ENCODE data around the gene DOK3. TPM values are rescaled to one million over a fixed set of nuclear protein-coding genes. Genes with fewer than 3 reads are reported as not detected.

DOK3 gene
- total and polyA plus RNA-seq, 2 of the 13 experiments (the other 11 are each of a cell fraction or from before 2014, with no cell fraction given), result 1.4 to 1.5 TPM

GRCh38 chr5:177497292-177498012 is 12.2 kb downstream of the DOK3 start, which contains the start of gene PDLIM7 (continued):
- TF ChIP-seq ZNF709 (CRISPR knock-in tag; IDR thresholded peaks at IDR 0.05) (peak; percentile 77), SOX6 (IDR thresholded peaks at IDR 0.05) (no peak), SOX6 (CRISPR knock-in tag; IDR thresholded peaks at IDR 0.05) (0 out of 2 replicates have a peak, but pooled peaks have one; percentile 20), SMAD1 (CRISPR knock-in tag; IDR thresholded peaks at IDR 0.05; ENCODE audit: borderline replicate concordance, low read depth) (0 out of 2 replicates have a peak, but pooled peaks have one; percentile 10), RBAK (CRISPR knock-in tag; IDR thresholded peaks at IDR 0.05) (no peak), RFXAP (CRISPR knock-in tag; IDR thresholded peaks at IDR 0.05; ENCODE audit: borderline replicate concordance) (no peak), WIZ (CRISPR knock-in tag; IDR thresholded peaks at IDR 0.05) (no peak), SIX1 (CRISPR knock-in tag; IDR thresholded peaks at IDR 0.05; ENCODE audit: borderline replicate concordance) (no peak), ZFP36 (IDR thresholded peaks at IDR 0.05; ENCODE audit: borderline replicate concordance, low read depth, low read length, partially characterized antibody) (no peak), RXRB (CRISPR knock-in tag; IDR thresholded peaks at IDR 0.05; ENCODE audit: borderline replicate concordance) (no peak), ZNF354B (CRISPR knock-in tag; IDR thresholded peaks at IDR 0.05) (no peak), HMGXB4 (CRISPR knock-in tag; IDR thresholded peaks at IDR 0.05; ENCODE audit: borderline replicate concordance in 1 of 2, low read depth in 1 of 2) (peak; percentile 16 to 68; a peak in 2 of 4 replicates), KLF6 (CRISPR knock-in tag; IDR thresholded peaks at IDR 0.05) (peak; percentile 65; the same call in 1 of the 2 replicates), RCOR2 (CRISPR knock-in tag; IDR thresholded peaks at IDR 0.05) (peak; percentile 93), CSRNP1 (CRISPR knock-in tag; IDR thresholded peaks at IDR 0.05) (peak; percentile 76), MYC (CRISPR knock-in tag; IDR thresholded peaks at IDR 0.05; ENCODE audit: borderline replicate concordance) (peak; percentile 50; the same call in 1 of the 2 replicates), GABPA (IDR thresholded peaks at IDR 0.05; ENCODE audit: low read depth, low read length) (no peak), GABPA (CRISPR knock-in tag; IDR thresholded peaks at IDR 0.05; ENCODE audit: low read depth) (peak; percentile 24; the same call in 1 of the 2 replicates), TAF1 (CRISPR knock-in tag; IDR thresholded peaks at IDR 0.05) (peak; percentile 89), ISL2 (CRISPR knock-in tag; IDR thresholded peaks at IDR 0.05) (0 out of 2 replicates have a peak, but pooled peaks have one; percentile 30), KDM2A (CRISPR knock-in tag; IDR thresholded peaks at IDR 0.05; ENCODE audit: borderline replicate concordance, low read depth) (peak; percentile 34; the same call in 1 of the 2 replicates), ZNF143 (CRISPR knock-in tag; IDR thresholded peaks at IDR 0.05) (peak; percentile 49; the same call in 1 of the 2 replicates), ZSCAN30 (CRISPR knock-in tag; IDR thresholded peaks at IDR 0.05) (no peak), DMAP1 (CRISPR knock-in tag; IDR thresholded peaks at IDR 0.05) (0 out of 2 replicates have a peak, but pooled peaks have one; percentile 36), ZNF766 (CRISPR knock-in tag; IDR thresholded peaks at IDR 0.05; ENCODE audit: borderline replicate concordance) (0 out of 2 replicates have a peak, but pooled peaks have one; percentile 28), NFYB (CRISPR knock-in tag; IDR thresholded peaks at IDR 0.05) (peak; percentile 68)
- TF ChIP-seq, protein P1, sequence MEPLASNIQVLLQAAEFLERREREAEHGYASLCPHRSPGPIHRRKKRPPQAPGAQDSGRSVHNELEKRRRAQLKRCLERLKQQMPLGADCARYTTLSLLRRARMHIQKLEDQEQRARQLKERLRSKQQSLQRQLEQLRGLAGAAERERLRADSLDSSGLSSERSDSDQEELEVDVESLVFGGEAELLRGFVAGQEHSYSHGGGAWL (CRISPR knock-in tag; IDR thresholded peaks at IDR 0.05), result 0 out of 2 replicates have a peak, but pooled peaks have one; percentile 33
